Measurements from ENCODE around the gene DISC1. TPM values are rescaled to one million over a fixed set of nuclear protein-coding genes. Genes with fewer than 3 reads are reported as not detected.

DISC1 gene
- total and polyA plus RNA-seq, 2 donors (not counting 1 experiment from before 2014, with no cell fraction given) = 2.7 to 4.3 TPM

DNA sequence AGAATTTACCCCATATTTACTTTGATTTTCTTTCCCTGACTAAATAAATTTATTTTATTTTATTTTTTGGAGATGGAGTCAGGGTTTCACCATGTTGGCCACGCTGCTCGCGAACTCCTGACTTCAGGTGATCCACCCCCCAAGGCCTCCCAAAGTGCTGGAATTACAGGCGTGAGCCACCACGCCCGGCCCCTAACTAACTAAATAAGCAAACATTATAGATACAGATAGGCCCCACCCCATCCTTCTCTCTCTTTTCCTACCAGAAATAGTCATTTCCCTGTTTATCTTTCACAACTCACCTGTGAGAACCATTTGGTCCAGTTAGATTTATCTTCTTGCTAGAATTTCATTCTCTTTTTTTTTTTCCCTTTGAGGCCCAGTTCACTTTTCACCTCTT lies 167.3 kb downstream of the DISC1 start:
- Histone ChIP-seq H3K9me3 (ENCODE audit: control extremely low read depth in 1 of 3, control insufficient read depth in 2 of 3, insufficient read depth in 1 of 3, low read length in 2 of 3) (no peaks in the 10 kb centered on the region), H4K20me1 (ENCODE audit: control insufficient read depth, insufficient read depth, low read length, poor library complexity, severe bottlenecking) (no peaks in the 10 kb centered on the region), H3K27ac (ENCODE audit: low read length in 2 of 2) (no peak overlapping the region), H3K36me3 (replicated peaks in 1 of 2; ENCODE audit: control extremely low read depth in 1 of 2, control insufficient read depth in 1 of 2, extremely low read depth in 1 of 2, insufficient read depth in 2 of 2, low read length in 1 of 2) (no peaks in the 10 kb centered on the region), H3K4me2 (replicated peaks; ENCODE audit: low read depth, low read length, poor library complexity, severe bottlenecking) (no peak overlapping the region), H3K9ac (ENCODE audit: low read length) (no peak overlapping the region), H3K4me3 (ENCODE audit: control extremely low read depth in 1 of 5, extremely low read depth in 1 of 5, insufficient read depth in 1 of 5, low read depth in 2 of 5, low read length in 4 of 5) (no peak overlapping the region), H2AFZ (ENCODE audit: insufficient read depth, low read depth, low read length, poor library complexity, severe bottlenecking) (no peak overlapping the region), H3K27me3 (replicated peaks in 1 of 4; ENCODE audit: control extremely low read depth in 1 of 4, control insufficient read depth in 3 of 4, insufficient read depth in 4 of 4, low read length in 3 of 4) (no peaks in the 10 kb centered on the region), H3K79me2 (ENCODE audit: control insufficient read depth, insufficient read depth, low read length) (no peaks in the 10 kb centered on the region), H3K4me1 (ENCODE audit: control insufficient read depth in 2 of 2, insufficient read depth in 2 of 2, low read length in 2 of 2) (no peaks in the 10 kb centered on the region)
- ChIA-PET CTCF (no interaction called here), POLR2A (no interaction called here)
- WGBS (ENCODE audit: insufficient coverage) = 97% methylated on average over 5 of the region's 6 CpGs
- intact Hi-C loops (cut with micrococcal nuclease) = no loop called here
- Mint-ChIP-seq H3K27me3 (no peaks in the 10 kb centered on the region), H3K27ac (no peak overlapping the region), H3K9me3 (ENCODE audit: insufficient read depth) (peaks cover 2% of the 10 kb centered on the region), H3K4me3 (no peak overlapping the region), H3K4me1 (no peaks in the 10 kb centered on the region)
- DNase-seq (no peak), ATAC-seq (ENCODE audit: low read depth) (no peak)
- TF ChIP-seq EZH2 (IDR thresholded peaks at IDR 0.05; ENCODE audit: borderline replicate concordance, insufficient read depth, low read depth, low read length, poor library complexity, severe bottlenecking) = no peak
- TF ChIP-seq, protein P1, sequence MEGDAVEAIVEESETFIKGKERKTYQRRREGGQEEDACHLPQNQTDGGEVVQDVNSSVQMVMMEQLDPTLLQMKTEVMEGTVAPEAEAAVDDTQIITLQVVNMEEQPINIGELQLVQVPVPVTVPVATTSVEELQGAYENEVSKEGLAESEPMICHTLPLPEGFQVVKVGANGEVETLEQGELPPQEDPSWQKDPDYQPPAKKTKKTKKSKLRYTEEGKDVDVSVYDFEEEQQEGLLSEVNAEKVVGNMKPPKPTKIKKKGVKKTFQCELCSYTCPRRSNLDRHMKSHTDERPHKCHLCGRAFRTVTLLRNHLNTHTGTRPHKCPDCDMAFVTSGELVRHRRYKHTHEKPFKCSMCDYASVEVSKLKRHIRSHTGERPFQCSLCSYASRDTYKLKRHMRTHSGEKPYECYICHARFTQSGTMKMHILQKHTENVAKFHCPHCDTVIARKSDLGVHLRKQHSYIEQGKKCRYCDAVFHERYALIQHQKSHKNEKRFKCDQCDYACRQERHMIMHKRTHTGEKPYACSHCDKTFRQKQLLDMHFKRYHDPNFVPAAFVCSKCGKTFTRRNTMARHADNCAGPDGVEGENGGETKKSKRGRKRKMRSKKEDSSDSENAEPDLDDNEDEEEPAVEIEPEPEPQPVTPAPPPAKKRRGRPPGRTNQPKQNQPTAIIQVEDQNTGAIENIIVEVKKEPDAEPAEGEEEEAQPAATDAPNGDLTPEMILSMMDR (IDR thresholded peaks at IDR 0.05) = no peak

DNA sequence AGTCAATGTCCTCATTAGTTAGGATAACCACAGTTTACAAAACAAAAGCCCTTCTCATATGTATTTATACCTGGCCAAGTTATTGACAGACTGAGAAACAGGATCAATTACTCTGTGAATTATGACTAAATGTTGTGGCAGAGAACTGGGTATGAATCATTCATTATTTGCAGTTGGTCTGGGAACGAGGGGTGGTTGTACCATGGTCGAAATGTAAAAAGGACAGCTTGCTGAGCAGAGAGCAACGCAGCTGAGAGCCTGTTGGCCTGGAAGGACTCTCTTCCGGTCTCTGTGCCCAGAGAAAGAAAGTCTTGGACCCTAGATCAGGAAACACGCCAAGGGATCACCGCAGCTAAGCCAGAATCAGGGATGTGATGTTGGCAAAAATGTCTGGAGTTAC lies 169.6 kb downstream of the DISC1 start:
- no peak overlapping the region for H3K4me3 ChIP-seq (ENCODE audit: control extremely low read depth in 1 of 5, extremely low read depth in 1 of 5, insufficient read depth in 1 of 5, low read depth in 2 of 5, low read length in 4 of 5)
- CTCF ChIA-PET = no interaction called here
- no peaks in the 10 kb centered on the region for H3K4me1 ChIP-seq (ENCODE audit: control insufficient read depth in 2 of 2, insufficient read depth in 2 of 2, low read length in 2 of 2)
- H3K27ac ChIP-seq (ENCODE audit: low read length in 2 of 2) = no peak overlapping the region
- Mint-ChIP-seq H3K4me1 (no peaks in the 10 kb centered on the region), H3K4me3 (no peak overlapping the region), H3K27ac (no peak overlapping the region), H3K9me3 (ENCODE audit: insufficient read depth) (no peaks in the 10 kb centered on the region), H3K27me3 (no peaks in the 10 kb centered on the region)
- WGBS (ENCODE audit: insufficient coverage) = 82% methylated on average over 4 of the region's 6 CpGs
- no peak for TF ChIP-seq EZH2 (IDR thresholded peaks at IDR 0.05; ENCODE audit: borderline replicate concordance, insufficient read depth, low read depth, low read length, poor library complexity, severe bottlenecking)
- H3K79me2 ChIP-seq (ENCODE audit: control insufficient read depth, insufficient read depth, low read length) = no peaks in the 10 kb centered on the region
- DNase-seq = no peak
- no peak overlapping the region for H2AFZ ChIP-seq (ENCODE audit: insufficient read depth, low read depth, low read length, poor library complexity, severe bottlenecking)
- POLR2A ChIA-PET = no interaction called here
- no peak for ATAC-seq (ENCODE audit: low read depth)
- H3K4me2 ChIP-seq (replicated peaks; ENCODE audit: low read depth, low read length, poor library complexity, severe bottlenecking) = no peak overlapping the region
- H3K9ac ChIP-seq (ENCODE audit: low read length) = no peak overlapping the region
- no peaks in the 10 kb centered on the region for H3K27me3 ChIP-seq (replicated peaks in 1 of 4; ENCODE audit: control extremely low read depth in 1 of 4, control insufficient read depth in 3 of 4, insufficient read depth in 4 of 4, low read length in 3 of 4)
- H3K36me3 ChIP-seq (replicated peaks in 1 of 2; ENCODE audit: control extremely low read depth in 1 of 2, control insufficient read depth in 1 of 2, extremely low read depth in 1 of 2, insufficient read depth in 2 of 2, low read length in 1 of 2) = no peaks in the 10 kb centered on the region
- no peaks in the 10 kb centered on the region for H3K9me3 ChIP-seq (ENCODE audit: control extremely low read depth in 1 of 3, control insufficient read depth in 2 of 3, insufficient read depth in 1 of 3, low read length in 2 of 3)
- no peaks in the 10 kb centered on the region for H4K20me1 ChIP-seq (ENCODE audit: control insufficient read depth, insufficient read depth, low read length, poor library complexity, severe bottlenecking)
- intact Hi-C loops (cut with micrococcal nuclease) = no loop called here
